PC-9 (cell line): Measurements from ENCODE around the gene NMNAT3. TPM values are rescaled to one million over a fixed set of nuclear protein-coding genes. Genes with fewer than 3 reads are reported as not detected.

Experiments
- BruUV-seq: library from RNA; stranded (reverse); fragments of 400-500 nt; replicated peaks from 2 replicates; lab custom pipeline; 2021; lab: Mats Ljungman, UMichigan
- CTCF ChIA-PET: fragments of 300-600 bp; sonication (Branson Sonifier 250); formaldehyde crosslinking; loops from one replicate; lab custom pipeline; 2022; ENCODE audit warnings: antibody characterized with exemption; lab: Charles Lee
- POLR2A ChIA-PET: fragments of 300-600 bp; sonication (Branson Sonifier 250); formaldehyde crosslinking; loops from one replicate; lab custom pipeline; 2022; ENCODE audit warnings: antibody characterized with exemption; ENCODE audit not compliant: unreplicated experiment; lab: Charles Lee
- DNase-seq, 2 experiments: peaks; one replicate each; pipeline versions ENCODE4 v3.0.0 to v3.0.0-alpha.2; 2015 to 2022; ENCODE audit warnings: mixed read lengths in 1 of 2
- H2AFZ ChIP-seq: fragments of 200-600 bp; sonication (generic); 2 replicates; pipeline ENCODE4 v1.8.1; 2017; ENCODE audit warnings: antibody characterized with exemption
- H3F3A ChIP-seq: fragments of 200-600 bp; sonication (generic); 2 replicates; pipeline ENCODE4 v1.8.1; 2017; ENCODE audit warnings: antibody characterized with exemption, mild to moderate bottlenecking, low read depth; ENCODE audit not compliant: insufficient read depth
- H3K27ac ChIP-seq: fragments of 200-600 bp; sonication (generic); 2 replicates; pipeline ENCODE4 v1.6.1; 2016; ENCODE audit warnings: mixed run types
- H3K27me3 ChIP-seq: fragments of 200-600 bp; sonication (generic); 2 replicates; pipeline ENCODE4 v1.6.1; 2016; ENCODE audit warnings: low read depth, mixed run types; ENCODE audit not compliant: insufficient read depth
- H3K36me3 ChIP-seq: fragments of 200-600 bp; sonication (generic); 2 replicates; pipeline ENCODE4 v1.6.1; 2016; ENCODE audit warnings: low read depth, mixed run types
- H3K4me1 ChIP-seq: fragments of 200-600 bp; sonication (generic); replicated peaks from 2 replicates; pipeline ENCODE4 v1.6.1; 2016; ENCODE audit warnings: mixed run types; ENCODE audit not compliant: insufficient read depth
- H3K4me2 ChIP-seq: fragments of 200-600 bp; sonication (generic); 2 replicates; pipeline ENCODE4 v1.6.1; 2017; ENCODE audit warnings: mixed run types
- H3K4me3 ChIP-seq: fragments of 200-600 bp; sonication (generic); 2 replicates; pipeline ENCODE4 v1.6.1; 2016; ENCODE audit warnings: mixed run types
- H3K79me2 ChIP-seq: fragments of 200-600 bp; sonication (generic); 2 replicates; pipeline ENCODE4 v1.6.1; 2017; ENCODE audit warnings: low read depth, mixed run types
- H3K9me2 ChIP-seq: fragments of 200-600 bp; sonication (generic); 2 replicates; pipeline ENCODE4 v1.8.1; 2017; ENCODE audit warnings: mild to moderate bottlenecking; ENCODE audit not compliant: insufficient read depth
- H3K9me3 ChIP-seq: fragments of 200-600 bp; sonication (generic); 2 replicates; pipeline ENCODE4 v1.8.1; 2016; ENCODE audit warnings: low read depth; ENCODE audit not compliant: insufficient read depth
- H4K20me1 ChIP-seq: fragments of 200-600 bp; sonication (generic); 2 replicates; pipeline ENCODE4 v1.8.1; 2017; ENCODE audit not compliant: insufficient read depth
- CTCF ChIP-seq: fragments of 200-600 bp; sonication (generic); conservative IDR thresholded peaks from 2 replicates; pipeline ENCODE4 v1.6.1; 2017; ENCODE audit warnings: mixed run types, antibody characterized with exemption, mild to moderate bottlenecking, moderate library complexity
- EZH2 ChIP-seq: fragments of 200-600 bp; sonication (generic); IDR thresholded peaks from 2 replicates; pipeline ENCODE4 v1.8.0; 2017; ENCODE audit warnings: antibody characterized with exemption, low read depth
- intact Hi-C: fragments of 100-400 bp; cut with micrococcal nuclease; formaldehyde crosslinking; loops from one replicate; pipeline ENCODE4 v1.10.0; 2022; ENCODE audit not compliant: unreplicated experiment
- total RNA-seq: library from RNA; stranded (reverse); gene quantifications from 2 replicates; pipeline ENCODE4 v1.2.3, GENCODE V29; 2021

NMNAT3 gene
- total RNA-seq, 1 experiment from 2014 or later, result 1.6 TPM

- no peaks in the 10 kb centered on the region for H3K9me2 ChIP-seq
- ChIA-PET POLR2A (interaction anchor here (0.7 to 0.9 kb wide), 2 partner anchors 52 to 144 kb away, joined by 5 to 7 read pairs; no protein-coding TSS in a partner anchor), CTCF (interaction anchor here (0.5 to 0.6 kb wide), 2 partner anchors 13 to 935 kb away, joined by 3 to 4 read pairs; no protein-coding TSS in a partner anchor)
- no peaks in the 10 kb centered on the region for H3K9me3 ChIP-seq
- peak overlapping the region; percentile 82 for H3K4me2 ChIP-seq
- peak; percentile 67 to 87 for DNase-seq
- H3F3A ChIP-seq, result peaks cover 42% of the 10 kb centered on the region
- peak overlapping the region; percentile 69 for H2AFZ ChIP-seq
- H3K4me1 ChIP-seq, result peaks cover 64% of the 10 kb centered on the region
- no TSS peak for BruUV-seq
- peak overlapping the region; percentile 94 for H3K27ac ChIP-seq
- peak overlapping the region; percentile 30; the same call in 1 of the 2 replicates for H3K4me3 ChIP-seq
- TF ChIP-seq EZH2 (no peak), CTCF (no peak)
- no peaks in the 10 kb centered on the region for H3K36me3 ChIP-seq
- intact Hi-C loops, result loop anchor here (1.0 to 10.0 kb wide), 4 partner anchors 25 to 1101 kb away; partner anchors contain the start of gene RBP2
- no peaks in the 10 kb centered on the region for H3K27me3 ChIP-seq
- H4K20me1 ChIP-seq, result no peaks in the 10 kb centered on the region
- H3K79me2 ChIP-seq, result no peaks in the 10 kb centered on the region
Measured at GRCh38 chr3:139533781-139534454, 143.9 kb downstream of the NMNAT3 start.

GRCh38 chr3:139532976-139533375, 144.8 kb downstream of the NMNAT3 start:
- Histone ChIP-seq H2AFZ (0 out of 2 replicates have a peak overlapping the region, but pooled peaks have one; percentile 42), H3K79me2 (no peaks in the 10 kb centered on the region), H4K20me1 (no peaks in the 10 kb centered on the region), H3K4me1 (peaks cover 59% of the 10 kb centered on the region), H3F3A (peaks cover 42% of the 10 kb centered on the region), H3K4me2 (peak overlapping the region; percentile 82), H3K9me2 (no peaks in the 10 kb centered on the region), H3K4me3 (no peak overlapping the region), H3K36me3 (no peaks in the 10 kb centered on the region), H3K27me3 (no peaks in the 10 kb centered on the region), H3K9me3 (no peaks in the 10 kb centered on the region), H3K27ac (peak overlapping the region; percentile 94)
- ChIA-PET CTCF (no interaction called here), POLR2A (no interaction called here)
- no peak for DNase-seq
- intact Hi-C loops, result loop anchor here (2.0 to 10.0 kb wide), 3 partner anchors 58 to 1102 kb away; partner anchors contain the start of gene RBP2
- BruUV-seq, result no TSS peak
- no peak for TF ChIP-seq EZH2
- no peak for TF ChIP-seq CTCF

GRCh38 chr3:139530717-139531116, 147.1 kb downstream of the NMNAT3 start:
- Histone ChIP-seq H3K9me2 (no peaks in the 10 kb centered on the region), H3F3A (peaks cover 37% of the 10 kb centered on the region), H3K79me2 (no peaks in the 10 kb centered on the region), H3K4me2 (no peak overlapping the region), H3K9me3 (no peaks in the 10 kb centered on the region), H3K27me3 (no peaks in the 10 kb centered on the region), H4K20me1 (no peaks in the 10 kb centered on the region), H3K36me3 (no peaks in the 10 kb centered on the region), H2AFZ (no peak overlapping the region), H3K27ac (no peak overlapping the region), H3K4me1 (peaks cover 38% of the 10 kb centered on the region), H3K4me3 (no peak overlapping the region)
- no peak for DNase-seq
- ChIA-PET POLR2A (no interaction called here), CTCF (no interaction called here)
- TF ChIP-seq EZH2, result no peak
- TF ChIP-seq CTCF, result no peak
- BruUV-seq, result no TSS peak
- intact Hi-C loops, result loop anchor here (10.0 kb wide), 2 partner anchors 56 to 1104 kb away; partner anchors contain the start of gene RBP2
